NCI-H1436 (cell line): ENCODE measurements around the gene PPFIBP2.

ENCODE experiments used
- DNase-seq: peaks from one replicate; lab custom pipeline; 2025; lab: John Stamatoyannopoulos, UW

The PPFIBP2 gene

GRCh38 chr11:7527029-7527428 is 13.2 kb downstream of the PPFIBP2 start:
- no peak for DNase-seq

DNA sequence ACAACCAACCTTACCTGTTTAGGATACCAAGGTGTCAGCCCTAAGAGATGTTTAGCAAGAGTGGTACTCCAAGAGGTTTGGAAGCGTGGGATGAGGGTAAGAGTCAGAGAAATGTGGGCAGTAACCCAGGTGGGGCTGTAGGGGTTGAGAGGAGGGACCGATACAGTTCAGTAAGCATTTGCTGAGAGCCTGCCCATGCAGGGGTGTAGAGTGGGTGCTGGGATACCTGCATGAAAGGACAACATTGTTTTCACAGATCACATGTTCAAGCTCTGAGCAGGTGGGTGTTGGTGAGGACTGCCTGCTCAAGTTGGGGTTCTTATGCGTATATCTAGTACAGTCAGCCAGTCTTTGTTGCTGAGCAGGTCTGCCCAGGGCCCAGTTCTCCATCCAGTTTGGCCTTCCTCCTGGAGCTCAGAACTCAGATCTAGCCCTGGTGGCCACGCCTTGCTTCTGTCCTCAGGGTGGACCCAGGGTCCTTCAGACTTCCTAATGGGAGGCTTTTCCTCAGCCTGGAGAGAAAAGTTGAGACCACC is 14.8 kb downstream of the PPFIBP2 start:
- no peak for DNase-seq

DNA sequence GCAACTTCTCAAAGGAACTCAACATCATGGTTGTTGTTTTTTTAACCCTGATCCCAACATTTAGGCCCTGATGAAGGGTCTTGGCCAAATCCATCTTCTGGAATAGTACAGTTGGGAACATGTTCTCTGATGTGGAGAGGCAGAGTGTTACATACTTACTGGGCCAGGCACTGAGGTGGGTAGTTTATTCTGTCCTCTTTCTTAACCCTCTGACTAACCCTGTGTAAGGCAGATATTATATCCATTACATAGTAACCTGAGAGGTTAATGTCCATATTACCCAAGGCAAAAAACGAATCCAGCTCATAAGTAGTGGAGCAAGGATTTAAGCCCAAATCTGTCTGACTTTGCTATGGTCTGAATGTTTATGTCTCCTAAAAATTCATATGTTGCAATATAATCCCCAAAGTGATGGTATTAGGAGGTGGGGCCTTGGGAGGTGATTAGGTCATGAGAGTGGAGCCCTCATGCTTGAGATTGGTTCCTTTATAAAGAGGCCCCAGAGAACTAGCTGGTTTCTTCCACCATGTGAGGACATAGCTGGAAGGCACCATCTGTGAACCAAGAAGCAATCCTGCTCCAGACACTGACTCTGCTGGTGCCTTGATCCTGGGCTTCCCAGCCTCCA is 16.3 kb downstream of the PPFIBP2 start:
- no peak for DNase-seq

DNA sequence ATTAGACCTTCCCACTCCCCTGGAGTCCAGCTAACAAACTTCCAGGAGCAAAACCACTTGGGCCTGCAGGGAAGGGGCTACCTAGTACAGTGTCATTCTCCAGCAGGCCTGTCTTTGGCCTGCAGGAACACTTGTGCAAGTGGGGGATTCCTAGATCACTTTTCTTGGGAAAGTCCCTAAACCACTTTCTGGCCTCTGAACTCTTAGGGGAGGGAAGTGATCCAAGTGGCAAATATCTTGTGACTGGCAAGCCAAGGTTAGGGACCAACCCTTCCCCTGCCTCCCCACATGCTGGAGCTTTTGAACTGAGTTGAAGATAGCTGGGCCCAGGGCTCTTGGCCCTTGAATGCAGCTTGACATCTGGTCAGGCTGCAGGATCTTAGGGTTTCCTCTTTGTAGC is 17.2 kb downstream of the PPFIBP2 start:
- DNase-seq: no peak

DNA sequence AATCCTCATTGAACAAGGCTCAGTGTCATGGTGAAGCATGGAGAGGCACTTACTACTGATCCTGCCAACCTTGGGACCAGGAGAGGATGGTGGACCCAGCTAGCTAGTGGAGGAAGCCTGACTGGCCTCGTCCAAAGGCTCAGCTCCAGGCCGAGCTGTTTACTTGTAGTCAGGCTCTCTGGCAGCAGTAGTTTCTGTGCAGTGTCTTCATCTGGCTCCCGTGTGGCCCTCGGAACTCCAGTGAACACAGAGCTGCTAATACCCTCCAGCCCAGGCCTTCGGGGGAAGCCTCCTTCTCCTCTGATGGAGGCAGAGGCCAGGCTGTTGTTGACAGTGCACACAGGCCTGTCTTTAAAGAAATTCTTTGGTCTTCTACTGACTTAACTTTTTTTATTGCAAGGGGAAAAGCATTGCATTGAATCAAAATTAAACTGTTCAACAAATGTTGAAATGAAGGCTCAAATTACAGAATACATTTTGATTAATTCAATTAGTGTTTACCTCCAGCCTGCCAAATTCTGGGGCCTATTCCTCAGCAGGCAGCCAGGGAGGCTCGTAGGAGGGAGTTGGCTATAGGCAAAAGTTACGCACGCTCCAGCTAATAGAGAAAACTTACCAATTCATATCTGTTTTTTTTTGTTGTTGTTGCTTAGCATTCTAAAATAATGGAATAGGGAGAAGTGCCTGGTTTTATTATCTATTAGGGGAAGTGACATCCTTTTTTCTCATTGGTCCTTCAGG is 18.8 kb downstream of the PPFIBP2 start:
- DNase-seq: no peak

- no peak for DNase-seq
Observed at GRCh38 chr11:7533199-7534041, 19.6 kb downstream of the PPFIBP2 start.

GRCh38 chr11:7534042-7534378 is 20.2 kb downstream of the PPFIBP2 start:
- DNase-seq: no peak

DNA sequence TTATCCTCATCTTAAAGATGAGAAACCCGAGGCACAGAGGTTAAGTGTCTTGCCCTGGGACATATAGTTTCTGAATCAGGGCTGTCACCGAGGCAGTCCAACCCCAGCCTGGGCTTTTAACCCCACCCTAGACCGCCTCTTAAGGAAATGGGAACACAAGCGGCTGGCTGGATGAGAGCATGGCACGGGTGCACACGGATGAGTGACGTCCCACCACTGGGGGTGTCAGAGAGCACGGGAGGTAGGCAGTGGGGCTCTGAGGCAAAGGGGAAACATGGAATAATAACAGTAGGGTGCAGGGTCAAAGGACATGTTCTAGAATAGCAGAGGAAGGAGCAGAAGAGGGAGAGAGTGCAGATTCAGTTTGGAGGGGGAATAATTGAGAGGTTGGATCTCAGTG is 22.3 kb downstream of the PPFIBP2 start:
- no peak for DNase-seq

GRCh38 chr11:7537265-7537664 is 23.5 kb downstream of the PPFIBP2 start:
- no peak for DNase-seq

DNA sequence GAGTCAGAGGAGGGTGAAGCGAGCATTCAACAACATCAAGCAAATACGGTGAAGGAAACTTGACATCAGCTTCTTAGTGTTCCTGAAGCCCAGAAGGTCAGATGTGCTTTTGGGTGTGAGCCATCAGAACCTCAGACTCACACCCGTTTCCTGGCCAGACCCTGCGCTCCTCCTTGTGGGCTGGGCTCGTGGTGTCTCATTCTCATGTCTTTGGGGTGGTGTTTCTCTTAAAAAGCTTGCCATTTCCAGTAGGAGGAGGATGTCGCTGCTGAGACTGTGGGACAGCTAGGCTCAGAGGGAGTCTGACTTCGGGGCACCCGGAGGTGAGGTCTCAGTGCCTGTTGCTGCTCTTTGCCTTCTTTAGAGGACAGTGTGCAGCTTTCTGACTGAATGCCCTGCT is 24.2 kb downstream of the PPFIBP2 start:
- no peak for DNase-seq

GRCh38 chr11:7538466-7539454 is 25.0 kb downstream of the PPFIBP2 start:
- DNase-seq: no peak

DNA sequence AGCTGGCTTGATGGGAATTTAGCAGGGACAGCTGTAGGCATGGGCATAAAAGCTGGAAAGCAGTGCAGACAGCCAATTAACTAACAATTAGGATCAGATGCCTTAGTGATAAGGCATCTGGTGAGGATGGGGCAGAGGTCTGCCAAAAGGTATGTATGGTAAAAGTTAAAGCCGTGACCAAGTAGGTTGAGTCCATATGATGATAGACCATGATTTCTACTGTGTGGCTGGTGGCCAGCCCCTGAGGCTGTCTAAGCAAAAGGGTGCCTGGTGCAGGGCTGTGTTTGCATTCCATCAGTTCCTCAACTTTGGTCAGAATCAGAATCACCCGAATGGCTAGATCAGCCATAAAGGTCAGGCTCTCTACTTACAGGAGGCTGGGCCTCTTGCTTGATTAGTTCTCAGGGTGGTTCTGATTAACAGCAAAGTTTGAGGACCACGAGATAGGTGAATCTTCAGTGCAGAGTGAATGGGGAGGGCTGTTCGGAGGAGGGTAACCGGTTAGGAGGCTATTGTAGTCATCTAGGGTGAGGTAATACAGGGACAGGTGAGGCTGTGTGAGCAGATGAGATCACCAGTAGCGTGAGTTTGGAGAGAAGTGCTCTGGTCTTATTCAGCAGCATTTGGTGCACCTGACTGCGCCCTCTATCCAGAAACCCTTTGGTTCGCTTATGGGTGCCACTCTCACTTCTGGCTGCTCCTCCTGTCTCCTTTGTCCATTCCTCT is 27.2 kb downstream of the PPFIBP2 start:
- DNase-seq: no peak

DNA sequence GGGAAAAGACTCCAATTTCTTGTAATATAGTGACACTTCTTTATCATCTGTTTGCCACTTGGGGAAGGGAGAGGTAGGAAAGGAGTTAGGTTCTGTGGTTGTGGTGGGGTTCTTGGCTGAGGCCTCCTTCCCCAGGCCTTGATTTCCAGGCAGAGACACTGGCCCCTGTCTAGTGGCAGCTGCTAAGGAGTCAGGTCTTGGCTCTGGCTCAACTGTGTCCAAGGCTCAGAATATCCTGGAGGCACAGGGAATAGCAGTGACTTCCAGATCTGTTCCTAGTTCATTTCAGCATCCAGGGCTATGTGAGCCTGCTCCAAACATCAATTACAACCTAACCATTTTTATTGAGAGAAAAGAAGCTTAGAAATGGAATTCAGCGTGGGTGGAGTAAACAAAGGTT is 29.5 kb downstream of the PPFIBP2 start:
- no peak for DNase-seq

DNA sequence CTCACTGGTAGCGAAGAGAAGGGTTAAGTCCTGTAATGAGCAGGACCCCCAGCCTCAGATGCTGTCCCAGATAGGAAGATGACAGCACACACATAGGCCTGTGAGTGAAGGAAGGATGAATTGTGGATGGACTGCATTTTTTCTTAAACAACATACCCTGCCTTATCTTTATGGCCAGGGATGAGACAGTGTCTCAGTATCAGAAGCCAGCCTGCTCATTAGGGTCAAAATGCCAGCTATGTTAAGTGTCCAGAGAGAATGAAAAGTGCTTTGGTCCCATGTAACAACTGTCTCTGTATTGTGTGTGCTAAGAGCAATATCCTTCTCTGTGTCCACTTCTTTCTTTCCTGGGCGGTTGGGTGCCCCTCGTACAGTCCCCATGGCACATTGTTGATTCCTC is 30.2 kb downstream of the PPFIBP2 start:
- no peak for DNase-seq

DNA sequence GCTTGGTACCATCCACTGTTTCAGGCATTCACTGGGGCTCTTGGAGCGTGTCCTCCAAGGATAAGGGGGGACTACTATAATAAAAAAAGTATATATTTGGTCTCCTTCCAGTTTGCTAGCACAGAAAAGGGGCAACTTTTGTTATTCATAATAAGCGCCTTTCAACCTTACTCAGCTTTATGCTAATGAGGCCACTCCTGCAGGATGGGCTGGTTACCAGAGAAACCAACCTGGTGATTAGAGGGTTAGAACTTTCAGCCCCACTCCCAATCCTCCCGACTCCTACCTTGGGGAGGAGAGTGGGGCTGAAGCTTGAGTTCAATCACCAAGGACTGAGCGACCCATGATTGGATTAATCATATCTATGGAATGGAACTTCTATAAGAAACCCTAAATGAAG is 31.8 kb downstream of the PPFIBP2 start:
- no peak for DNase-seq

DNA sequence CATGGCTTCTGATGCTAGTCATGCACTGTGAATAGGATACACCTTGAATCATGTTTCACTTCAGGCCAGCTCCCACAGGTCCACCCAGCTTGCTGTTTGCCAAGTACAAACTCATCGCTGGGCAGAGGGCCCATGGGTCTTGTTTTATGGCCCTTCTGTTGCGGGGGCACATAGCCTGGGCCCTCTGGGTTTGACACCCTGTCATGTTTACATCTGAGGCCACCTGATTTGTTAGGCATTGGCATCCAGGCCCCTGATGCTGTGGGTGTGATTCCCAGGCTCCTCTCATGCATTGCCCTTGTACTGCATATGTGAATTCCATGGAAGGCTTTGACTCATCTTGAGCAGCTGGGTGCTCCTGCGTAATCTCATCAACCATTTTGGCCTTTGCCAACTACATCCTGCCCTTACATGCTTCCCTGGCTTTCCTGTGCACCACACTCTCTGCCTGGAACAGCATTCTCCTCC is 32.6 kb downstream of the PPFIBP2 start:
- no peak for DNase-seq

- no peak for DNase-seq
Observed at GRCh38 chr11:7547687-7548086, 33.9 kb downstream of the PPFIBP2 start.

- no peak for DNase-seq
Observed at GRCh38 chr11:7548659-7549274, 35.0 kb downstream of the PPFIBP2 start.

GRCh38 chr11:7549681-7550080 is 35.9 kb downstream of the PPFIBP2 start:
- DNase-seq: no peak

DNA sequence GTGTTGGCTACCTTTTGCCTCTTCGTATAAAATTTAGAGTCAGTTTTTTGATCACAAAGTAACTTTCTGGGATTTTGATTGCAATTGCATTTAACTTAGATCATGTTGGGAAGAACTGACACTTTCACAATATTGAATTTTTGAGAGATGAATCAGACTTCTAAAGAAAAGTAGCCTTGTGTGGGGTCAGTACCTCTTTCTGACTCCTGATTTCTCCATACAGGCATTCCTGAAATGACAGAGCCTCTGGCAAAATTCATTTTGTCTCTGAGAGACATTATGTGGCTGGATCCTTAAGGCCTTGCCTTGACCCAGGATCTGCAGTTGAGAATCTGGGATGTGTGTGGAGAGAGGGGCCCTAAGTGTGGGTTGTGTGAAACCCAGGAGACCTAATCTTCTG is 37.8 kb downstream of the PPFIBP2 start:
- no peak for DNase-seq
